NCI-H69 (cell line): ENCODE measurements around the gene CMAS.
"Not testable (repeated sequence)": the region's sequence is repeated elsewhere in the genome, so short reads cannot be mapped to it uniquely, and the experiment has no call there.

Source experiments
- DNase-seq: peaks from one replicate; lab custom pipeline; 2025; lab: John Stamatoyannopoulos, UW

The CMAS gene

DNA sequence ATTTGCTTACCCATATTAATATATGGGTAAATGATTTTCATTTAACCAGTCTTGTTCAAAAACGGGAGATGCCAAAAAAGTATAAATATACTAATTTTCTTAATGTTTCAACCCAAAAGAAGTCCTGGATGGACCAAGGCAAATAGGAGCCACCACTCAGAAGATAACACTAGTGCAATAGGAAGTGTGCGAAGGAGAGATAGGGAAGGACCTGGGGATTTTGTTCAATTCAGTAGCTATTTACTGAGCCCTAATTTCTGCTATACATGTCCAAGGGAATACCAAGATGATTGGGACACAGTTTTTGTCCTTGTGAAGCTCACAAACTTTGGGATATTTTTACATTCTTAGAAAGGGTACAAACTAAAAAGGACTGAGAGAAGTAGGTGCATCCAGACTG lies 1.5 kb downstream of the CMAS start:
- no peak for DNase-seq

DNA sequence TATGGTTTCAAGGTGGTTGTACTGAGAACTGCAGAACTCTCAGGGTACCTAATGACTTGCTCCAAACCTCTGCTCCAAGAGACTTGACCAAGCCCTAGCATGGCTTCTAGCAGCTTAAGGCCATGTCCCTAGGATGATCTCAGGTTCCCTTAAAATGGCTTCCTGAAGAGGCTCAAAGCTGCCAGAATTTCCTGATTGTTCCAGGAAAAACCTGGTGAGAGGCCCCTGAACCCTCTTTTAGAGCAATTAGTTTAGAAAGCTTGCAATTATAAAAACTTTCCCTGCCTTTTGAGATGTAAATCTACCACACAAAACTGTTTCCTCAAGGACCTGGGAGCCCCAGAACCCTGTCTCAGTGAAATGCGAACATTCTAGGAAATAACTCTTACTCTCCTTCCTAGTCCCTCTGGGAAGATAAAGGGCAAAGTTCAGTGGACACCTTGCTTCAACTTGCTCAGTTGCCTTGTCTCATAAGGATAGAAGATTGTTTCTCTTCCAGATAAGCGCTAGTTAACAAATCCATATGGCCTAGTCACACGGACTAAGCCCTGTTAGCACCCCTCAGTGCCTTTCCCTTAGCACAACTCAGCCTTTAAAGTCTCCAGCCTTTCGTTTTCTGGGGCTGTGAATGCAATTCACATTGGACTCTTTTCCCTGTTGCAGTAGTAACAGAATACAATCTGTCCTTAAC lies 2.5 kb downstream of the CMAS start:
- no peak for DNase-seq

DNA sequence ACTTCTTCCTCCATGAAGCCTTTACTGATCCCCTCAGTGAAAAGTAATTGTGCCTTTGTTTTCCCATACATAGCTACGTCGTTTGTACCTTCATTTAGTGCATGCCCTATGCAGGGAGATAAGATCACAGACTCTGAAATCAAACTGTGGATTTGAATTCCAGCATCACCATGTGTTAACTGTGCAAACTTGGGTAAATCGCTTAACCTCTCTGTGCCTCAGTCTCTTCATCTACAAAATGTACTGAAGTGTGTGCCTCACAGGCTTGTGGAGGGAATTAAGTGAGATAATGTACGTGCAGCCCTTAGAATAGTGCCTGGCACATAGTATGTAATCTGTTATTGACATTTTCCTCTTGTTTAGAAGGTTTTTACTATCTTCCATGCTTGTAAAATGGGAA lies 4.1 kb downstream of the CMAS start:
- DNase-seq = no peak

DNA sequence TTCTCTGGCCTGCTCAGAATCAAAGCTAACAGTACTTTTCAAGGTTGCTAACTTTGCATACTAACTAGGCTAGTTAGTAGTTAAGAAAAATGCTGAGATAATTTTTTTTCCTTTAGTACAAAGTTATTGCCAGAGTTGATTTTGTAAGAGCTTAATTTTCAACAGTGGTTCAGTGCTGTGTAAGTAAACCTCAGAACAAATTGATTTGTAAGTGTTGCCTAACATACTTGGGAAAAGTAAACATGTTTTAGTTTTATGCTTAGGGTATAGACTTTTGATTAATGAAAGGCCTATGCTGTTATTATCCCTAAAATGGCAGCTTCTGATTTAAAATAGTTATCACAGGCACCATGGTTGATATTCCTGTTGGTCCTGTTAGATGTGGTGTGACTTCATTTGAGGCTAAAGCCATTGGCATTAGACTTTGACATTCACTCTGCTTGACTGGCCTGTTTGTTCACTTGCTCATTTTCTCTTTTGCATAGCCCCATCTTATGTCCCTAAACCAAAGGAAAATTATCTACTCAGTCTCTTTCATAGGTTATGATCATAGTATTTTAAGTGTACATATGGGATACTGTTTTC lies 5.2 kb downstream of the CMAS start:
- no peak for DNase-seq

DNA sequence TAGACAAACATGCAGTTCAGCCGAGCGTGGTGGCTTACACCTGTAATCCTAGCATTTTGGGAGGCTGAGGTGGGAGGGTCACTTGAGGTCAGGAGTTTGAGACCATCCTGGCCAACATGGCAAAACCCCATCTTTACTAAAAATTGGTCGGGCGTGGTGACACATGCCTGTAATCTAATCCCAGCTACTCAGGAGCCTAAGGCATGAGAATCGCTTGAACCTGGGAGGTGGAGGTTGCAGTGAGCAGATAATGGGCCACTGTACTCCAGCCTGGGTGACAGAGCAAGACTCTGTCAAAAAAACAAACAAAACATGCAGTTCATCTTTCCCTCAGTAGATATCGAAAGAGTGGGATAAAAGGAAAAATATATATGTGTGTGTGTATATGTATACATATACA lies 7.0 kb downstream of the CMAS start:
- DNase-seq = not testable (repeated sequence)

DNA sequence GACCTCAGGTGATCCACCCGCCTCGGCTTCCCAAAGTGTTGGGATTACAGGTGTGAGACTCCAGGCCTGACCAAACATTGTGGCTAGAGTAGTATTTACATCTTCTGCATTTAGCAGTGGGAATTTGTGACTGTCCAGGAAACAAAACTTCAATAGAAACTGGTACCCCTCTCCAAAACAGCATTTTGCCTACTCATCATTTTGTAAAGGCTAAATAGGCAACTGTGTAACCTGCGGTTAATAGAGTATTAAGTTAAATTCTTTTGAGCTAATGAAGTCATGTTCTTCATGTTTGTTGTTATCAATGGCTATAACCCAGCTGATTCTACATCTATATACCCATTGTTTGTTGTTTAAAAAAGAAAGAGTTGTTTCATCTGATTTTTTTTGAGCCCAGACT lies 8.1 kb downstream of the CMAS start:
- DNase-seq = no peak

DNA sequence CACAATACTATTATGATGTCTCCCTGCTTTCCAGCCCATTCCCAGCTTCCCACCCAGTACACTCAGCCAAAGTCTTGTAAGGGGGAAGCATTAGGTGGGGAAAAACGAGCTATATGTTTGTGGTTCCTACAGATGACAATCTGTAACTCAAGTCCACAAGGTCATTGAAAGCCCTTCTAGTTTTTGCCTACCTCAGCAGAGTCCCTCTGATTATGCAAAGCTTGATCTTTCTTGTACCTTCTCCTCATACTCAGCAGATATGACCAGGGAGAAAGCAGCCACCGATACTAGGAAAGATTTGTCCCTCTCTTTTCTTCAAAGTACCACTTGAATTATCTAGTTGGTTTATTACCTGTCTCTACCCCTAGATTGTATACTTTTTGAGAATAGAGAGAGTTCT lies 10.6 kb downstream of the CMAS start:
- no peak for DNase-seq

DNA sequence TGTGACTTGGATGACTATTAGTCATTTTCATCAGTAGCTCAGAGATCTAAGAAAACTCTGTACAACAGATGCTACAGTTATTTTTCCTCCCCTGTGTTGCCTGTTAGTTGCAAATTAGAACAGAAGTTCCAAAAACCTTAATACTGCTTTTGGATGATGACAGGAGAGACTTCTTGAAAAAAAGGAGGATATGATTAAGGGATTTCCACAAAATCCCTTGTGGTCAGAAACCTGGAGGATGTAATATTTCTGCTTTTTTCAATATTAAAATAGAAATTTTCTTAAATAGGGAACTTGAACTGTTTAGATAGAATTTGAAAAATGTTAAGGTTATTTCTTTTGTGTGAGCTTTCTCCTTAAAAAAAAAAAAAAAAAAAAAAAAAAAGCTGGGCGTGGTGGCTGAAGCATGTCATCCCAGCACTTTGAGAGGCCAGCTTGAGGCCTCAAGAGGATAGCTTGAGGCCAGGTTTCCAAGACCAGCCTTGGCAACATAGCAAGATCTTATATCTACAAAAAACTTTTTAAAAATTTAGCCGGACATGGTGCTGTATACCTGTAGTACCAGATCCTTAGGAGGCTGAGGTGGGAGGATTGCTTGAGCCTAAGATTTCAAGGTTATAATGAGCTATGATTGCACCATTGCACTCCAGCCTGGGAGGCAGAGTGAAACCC lies 14.1 kb downstream of the CMAS start:
- no peak for DNase-seq

DNA sequence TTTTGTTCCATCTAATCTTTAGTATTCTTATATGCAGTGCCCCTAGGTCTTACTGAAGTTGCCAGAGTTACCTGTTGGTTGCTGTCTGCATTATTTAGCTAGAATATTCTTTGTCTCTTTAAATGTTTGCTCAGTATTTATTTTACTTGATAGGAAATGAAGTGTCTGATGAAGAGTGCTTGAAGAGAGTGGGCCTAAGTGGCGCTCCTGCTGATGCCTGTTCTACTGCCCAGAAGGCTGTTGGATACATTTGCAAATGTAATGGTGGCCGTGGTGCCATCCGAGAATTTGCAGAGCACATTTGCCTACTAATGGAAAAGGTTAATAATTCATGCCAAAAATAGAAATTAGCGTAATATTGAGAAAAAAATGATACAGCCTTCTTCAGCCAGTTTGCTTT lies 18.9 kb downstream of the CMAS start:
- DNase-seq = no peak

DNA sequence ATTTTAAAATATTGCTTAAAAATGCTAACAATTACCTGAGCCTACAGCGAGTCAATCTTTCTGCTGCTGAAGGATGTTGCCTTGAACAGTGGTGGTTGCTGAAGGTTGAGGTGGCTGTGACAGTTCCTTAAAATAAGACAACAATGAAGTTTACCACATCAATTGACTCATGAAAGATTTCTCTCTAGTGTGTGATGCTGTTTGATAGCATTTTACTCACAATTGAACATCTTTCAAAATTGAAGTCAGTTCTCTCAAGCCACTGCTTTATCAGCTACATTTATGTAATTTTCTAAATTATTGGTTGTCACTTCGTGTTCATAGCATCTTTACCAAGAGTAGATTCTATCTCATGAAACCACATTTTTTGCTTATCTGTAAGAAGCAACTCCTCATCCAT lies 20.3 kb downstream of the CMAS start:
- DNase-seq = no peak

DNA sequence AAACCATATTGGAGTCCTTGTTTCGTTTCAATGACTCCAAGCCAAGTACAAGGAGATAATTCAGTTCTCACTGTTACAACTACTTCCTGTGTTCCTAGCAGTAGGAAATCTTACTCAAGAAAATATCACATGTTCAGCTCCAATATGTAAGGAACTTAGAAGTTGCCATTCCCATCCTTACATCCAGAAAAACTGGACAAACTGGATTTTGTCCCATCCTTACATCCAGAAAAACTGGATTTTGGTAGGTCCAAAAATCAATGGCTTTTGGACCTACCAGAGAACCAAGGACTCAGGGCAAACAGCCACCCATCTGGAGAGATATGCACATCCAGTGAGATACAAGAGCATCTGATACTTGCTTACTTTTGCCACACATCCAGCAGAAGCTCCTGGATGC lies 23.8 kb downstream of the CMAS start:
- DNase-seq = no peak

DNA sequence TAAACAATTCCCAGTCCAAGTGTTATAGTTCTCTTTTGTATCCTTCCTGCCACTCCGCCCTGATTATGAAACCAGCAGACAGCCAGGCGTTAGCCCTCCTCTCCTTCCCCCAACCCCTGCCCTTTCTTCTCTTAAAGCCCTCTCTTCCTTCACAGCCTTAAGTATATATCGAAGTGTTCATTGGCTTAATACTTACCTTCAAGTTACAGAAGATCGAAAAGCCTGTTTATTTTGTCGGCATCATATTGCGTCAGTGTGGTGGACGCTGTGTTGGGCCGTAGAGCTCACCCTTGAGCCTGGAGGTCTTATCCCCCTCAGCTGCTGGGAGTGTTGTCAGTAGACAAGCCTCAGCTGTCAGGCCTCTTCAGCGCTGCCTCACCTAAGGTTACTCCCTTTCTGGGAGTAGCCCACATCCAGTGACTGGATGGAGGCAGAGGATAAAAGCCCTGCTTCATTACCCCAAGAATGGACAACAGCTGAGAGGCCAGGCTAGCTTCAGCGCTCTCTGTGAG lies 36.2 kb downstream of the CMAS start:
- DNase-seq = peak; percentile 48

DNA sequence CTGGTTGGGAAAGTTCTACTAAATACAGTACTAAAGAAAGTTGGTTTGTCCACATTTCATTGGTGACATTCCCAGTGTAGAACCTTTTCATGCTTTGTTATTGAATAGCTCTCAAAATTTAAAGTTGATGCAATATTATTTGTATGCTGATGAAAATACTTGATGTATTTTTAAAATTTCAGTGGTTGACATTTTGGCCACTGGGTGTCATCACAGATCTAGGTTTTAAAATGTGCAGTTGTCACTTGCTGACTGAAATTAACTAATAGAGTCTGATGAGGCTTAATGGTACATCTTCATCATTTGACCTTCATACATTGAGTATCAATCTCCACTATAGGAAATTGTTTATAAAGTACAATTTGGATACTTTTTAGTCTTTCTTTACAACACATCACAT lies 37.1 kb downstream of the CMAS start:
- DNase-seq = peak; percentile 33

DNA sequence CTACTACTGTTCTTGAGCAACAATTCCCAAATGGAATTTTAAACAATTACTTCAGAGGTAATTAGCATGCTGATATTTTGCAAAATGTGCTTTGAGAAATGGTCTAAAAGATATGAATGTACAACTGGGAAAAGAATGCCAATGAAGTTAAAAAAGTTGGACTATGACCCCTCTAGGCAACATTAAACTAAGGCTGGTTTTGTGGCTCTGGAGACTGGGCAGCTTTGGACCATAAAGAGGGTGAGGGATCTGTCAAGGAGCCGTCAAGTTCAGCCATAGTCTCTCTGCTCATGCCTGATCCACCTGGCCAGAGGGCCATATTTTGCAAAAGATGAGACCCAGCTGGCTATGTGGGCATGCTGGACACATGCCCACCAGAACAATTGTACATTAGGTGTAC lies 38.8 kb downstream of the CMAS start:
- no peak for DNase-seq

DNA sequence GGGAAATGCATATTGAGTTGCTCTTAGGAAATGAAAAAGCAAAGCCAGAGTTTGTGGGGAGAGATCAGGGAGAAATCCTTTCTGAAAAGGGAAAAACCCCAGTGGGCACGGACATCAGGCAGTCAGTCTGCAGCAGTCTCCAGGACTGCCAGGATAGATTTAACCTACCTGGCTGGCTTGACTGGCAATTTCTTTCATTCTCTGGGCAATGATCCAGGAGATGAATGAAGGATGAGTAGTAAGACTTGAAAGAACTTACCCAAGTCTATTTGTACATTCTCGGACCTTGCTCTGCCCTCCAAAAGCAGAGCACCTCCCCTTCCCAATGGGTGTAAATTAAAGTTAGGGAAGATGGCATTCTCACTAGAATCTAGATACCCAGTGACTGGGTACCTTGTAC lies 42.9 kb downstream of the CMAS start:
- DNase-seq = no peak

DNA sequence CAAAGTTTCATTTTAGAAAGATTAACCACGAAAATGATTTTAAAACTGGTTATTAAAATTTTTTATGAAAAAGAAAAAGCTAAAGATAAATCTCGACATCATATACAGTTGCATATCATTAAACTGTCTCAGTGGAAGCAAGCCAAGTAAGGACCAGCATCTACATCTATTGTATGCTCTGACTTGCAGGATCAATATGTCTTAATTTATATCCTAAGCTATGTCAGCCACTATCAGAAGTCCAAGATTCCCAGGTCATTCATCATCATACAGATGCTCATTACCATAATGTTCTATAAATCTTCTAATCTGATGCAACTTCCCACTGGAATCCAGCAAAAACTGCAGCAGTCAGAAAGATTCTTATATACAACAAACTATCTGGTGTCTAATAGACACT lies 43.5 kb downstream of the CMAS start:
- DNase-seq = no peak

DNA sequence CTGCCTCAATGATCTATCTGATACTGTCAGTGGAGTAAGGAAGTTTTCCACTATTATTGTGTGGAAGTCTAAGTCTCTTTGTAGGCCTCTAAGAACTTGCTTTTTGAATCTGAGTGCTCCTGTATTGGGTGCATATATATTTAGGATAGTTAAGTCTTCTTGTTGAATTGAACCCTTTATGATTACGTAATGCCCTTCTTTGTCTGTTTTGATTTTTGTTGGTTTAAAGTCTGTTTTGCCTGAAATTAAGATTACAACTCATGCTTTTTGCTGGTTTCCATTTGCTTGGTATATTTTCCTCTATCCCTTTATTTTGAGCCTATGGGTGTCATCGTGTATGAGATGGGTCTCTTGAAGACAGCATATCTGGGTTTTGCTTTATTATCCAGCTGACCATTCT lies 53.0 kb downstream of the CMAS start:
- DNase-seq = not testable (repeated sequence)

DNA sequence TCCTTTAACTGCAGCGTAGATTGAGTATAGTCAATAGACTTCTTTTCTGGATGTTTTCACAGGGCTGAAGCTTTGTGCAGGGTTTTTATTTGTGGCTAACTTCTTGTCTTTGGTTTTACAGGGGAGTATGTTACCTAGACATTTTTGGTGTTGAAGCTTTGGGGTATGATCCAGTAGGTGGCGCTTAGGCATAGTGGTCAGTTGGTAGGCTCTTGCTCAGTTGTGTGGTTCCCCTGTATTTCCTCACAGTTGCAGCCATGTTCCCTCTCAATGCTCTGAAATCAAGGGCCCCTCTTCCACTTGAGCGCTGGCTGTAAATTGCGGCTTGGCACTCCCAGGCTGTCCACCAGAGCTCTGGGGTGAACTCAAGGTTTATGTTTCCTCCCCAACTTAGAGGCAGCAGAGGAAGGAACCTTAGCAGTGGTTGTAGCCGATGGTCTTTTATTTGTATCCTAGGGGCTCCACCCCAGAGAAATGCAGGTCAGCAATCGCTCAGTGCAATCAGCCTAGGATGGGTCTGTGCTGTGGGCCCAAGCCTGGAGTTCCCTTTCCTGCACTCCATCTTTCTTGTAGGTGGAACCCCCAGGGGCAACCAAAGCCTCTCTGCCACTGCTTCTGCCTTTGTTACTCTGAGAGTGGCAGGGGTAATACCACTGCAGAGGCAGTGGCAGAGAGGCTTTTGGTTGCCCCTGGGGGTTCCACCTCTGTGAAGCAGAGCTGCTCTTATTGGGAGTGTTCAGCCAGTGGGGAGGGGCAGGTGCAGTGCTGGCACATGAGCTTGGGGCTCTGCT lies 55.1 kb downstream of the CMAS start:
- DNase-seq = peak; percentile 37

DNA sequence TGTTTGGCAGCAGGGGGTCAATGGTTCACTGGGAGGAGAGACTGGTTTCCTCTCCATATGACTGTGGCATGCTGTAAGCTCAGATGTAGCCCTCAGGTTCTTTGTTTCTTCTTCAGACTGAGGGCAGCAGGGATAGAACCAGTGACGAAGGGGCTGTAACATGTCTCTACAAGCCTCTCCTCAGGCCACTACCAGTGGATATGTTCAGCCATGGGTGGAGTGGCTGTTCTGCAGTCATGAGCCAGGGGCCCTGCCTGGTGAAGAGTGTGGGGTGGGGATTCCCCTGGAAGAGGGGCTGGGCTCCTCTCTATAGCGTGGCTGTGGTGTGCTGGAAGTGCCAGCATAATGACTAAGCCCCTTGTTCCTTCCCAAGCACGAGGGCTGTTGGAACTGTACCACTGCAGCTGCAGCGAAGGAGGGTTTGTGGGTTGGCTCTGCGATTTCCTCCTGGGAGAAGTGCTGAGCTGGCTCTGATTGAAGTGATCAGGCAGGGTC lies 55.8 kb downstream of the CMAS start:
- no peak for DNase-seq

DNA sequence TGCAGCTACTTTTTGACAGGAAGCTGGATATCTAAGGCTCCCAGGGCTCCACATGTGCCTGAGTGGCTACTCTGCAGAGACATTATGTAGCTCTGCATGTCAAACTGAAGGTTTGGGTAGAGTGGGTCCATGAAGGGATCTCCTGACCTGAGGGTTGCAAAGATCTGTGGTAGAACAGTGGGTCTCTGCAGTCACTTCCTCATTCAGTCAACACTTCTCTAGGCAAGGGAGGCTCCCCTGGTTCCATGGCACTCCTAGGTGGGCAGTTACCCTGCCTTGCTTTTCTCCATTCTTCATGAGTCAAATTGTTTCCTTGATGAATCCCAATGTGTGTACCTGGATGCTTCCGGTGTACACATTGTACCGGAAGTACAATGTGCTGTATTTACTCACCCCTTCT lies 57.4 kb downstream of the CMAS start:
- DNase-seq = no peak

DNA sequence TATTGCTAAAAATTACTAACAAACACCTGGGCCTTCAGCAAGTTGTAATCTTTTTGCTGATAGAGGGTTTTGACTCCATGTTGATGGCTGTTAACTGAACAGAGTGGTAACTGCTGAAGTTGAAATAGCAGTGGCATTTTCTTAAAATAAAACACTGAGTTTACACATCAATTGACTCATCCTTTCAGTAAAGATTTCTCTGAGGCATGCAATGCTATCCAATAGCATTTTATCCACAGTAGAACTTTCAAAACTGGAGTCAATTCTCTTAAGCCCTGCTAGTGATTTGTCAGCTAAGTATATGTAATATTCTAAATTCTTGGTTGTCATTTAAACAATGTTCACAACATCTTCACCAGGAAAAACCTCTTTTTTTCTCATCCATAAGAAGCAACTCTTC lies 59.5 kb downstream of the CMAS start:
- no peak for DNase-seq

DNA sequence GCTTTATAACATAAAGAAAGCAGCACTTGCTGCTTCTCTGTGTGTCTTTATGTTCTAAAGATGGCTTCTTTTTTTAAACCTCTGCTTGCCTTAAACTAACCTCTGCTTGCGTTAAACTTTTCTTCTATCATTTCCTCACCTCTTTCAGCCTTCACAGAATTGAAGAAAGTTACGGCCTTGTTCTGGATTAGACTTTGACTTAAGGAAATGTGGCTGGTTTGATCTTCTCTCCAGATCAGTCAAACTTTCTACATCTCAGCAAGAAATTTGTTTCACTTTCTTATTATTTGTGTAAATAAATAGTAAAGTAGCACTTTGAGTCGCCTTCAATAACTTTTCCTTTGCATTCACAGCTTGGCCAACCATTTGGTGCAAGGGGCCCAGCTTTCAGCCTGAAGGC lies 64.2 kb downstream of the CMAS start:
- DNase-seq = no peak
